ENCODE measurements around the gene FUT8. TPM values are rescaled to one million over a fixed set of nuclear protein-coding genes. Genes with fewer than 3 reads are reported as not detected.

Gene FUT8
- total RNA-seq, 1 experiment from 2014 or later = 42.3 TPM

GRCh38 chr14:65550779-65551643, 138.5 kb downstream of the FUT8 start:
- H3K79me2 ChIP-seq (ENCODE audit: insufficient read depth, low read length) = no peaks in the 10 kb centered on the region
- no peaks in the 10 kb centered on the region for H3K27me3 ChIP-seq (ENCODE audit: insufficient read depth, low read length)
- H3K4me1 ChIP-seq (ENCODE audit: control insufficient read depth in 1 of 2, insufficient read depth in 2 of 2, low read length in 2 of 2) = no peaks in the 10 kb centered on the region
- H3K27ac ChIP-seq (ENCODE audit: low read depth, low read length) = no peak overlapping the region
- no peak overlapping the region for H3K4me3 ChIP-seq (replicated peaks in 1 of 2; ENCODE audit: low read depth in 1 of 2, low read length in 2 of 2)
- H3K9me2 ChIP-seq (ENCODE audit: insufficient read depth) = no peaks in the 10 kb centered on the region
- no peak overlapping the region for H2AFZ ChIP-seq (ENCODE audit: low read depth, low read length, poor library complexity, severe bottlenecking)
- no peak for DNase-seq (ENCODE audit: low read depth, low spot score)
- CTCF ChIA-PET = no interaction called here
- POLR2A ChIA-PET = no interaction called here
- intact Hi-C loops (cut with micrococcal nuclease) = no loop called here
- no peak for ATAC-seq
- RAD21 ChIA-PET (ENCODE audit: low non-redundant PET in 1 of 2, low total read pairs in 2 of 2, uncharacterized antibody in 2 of 2, unreplicated experiment in 2 of 2) = no interaction called here
- H3K9me3 ChIP-seq (ENCODE audit: control insufficient read depth in 1 of 2, insufficient read depth in 1 of 2, low read depth in 1 of 2, low read length in 2 of 2) = no peaks in the 10 kb centered on the region
- H3K36me3 ChIP-seq (ENCODE audit: control insufficient read depth in 1 of 2, insufficient read depth in 2 of 2, low read length in 2 of 2) = no peaks in the 10 kb centered on the region
- TF ChIP-seq POLR2AphosphoS5 (IDR thresholded peaks at IDR 0.05; ENCODE audit: low read depth, low read length) (no peak), RAD21 (IDR thresholded peaks at IDR 0.05; ENCODE audit: low read depth) (no peak), ZFX (IDR thresholded peaks at IDR 0.05) (no peak), JUND (IDR thresholded peaks at IDR 0.05) (no peak), ATF3 (IDR thresholded peaks at IDR 0.05) (no peak), ZBTB33 (IDR thresholded peaks at IDR 0.05; ENCODE audit: extremely low read depth, insufficient replicate concordance, low read length) (no peak), TCF7L2 (IDR thresholded peaks at IDR 0.05; ENCODE audit: borderline replicate concordance, extremely low read depth, insufficient read depth, insufficient read length) (no peak), CEBPB (IDR thresholded peaks at IDR 0.05; ENCODE audit: low read depth) (no peak), SRF (IDR thresholded peaks at IDR 0.05; ENCODE audit: low read depth) (no peak), YY1 (IDR thresholded peaks at IDR 0.05; ENCODE audit: extremely low read depth, insufficient replicate concordance, low read depth, low read length) (no peak), FOSL1 (IDR thresholded peaks at IDR 0.05; ENCODE audit: low read depth) (no peak), EZH2 (IDR thresholded peaks at IDR 0.05) (no peak), SIN3A (IDR thresholded peaks at IDR 0.05; ENCODE audit: low read depth) (no peak), EGR1 (IDR thresholded peaks at IDR 0.05; ENCODE audit: low read depth) (no peak), CTCF (IDR thresholded peaks at IDR 0.05 in 2 of 3, conservative IDR thresholded peaks at IDR 0.05 in 1 of 3; ENCODE audit: borderline replicate concordance in 1 of 3, insufficient read depth in 1 of 3, low read depth in 2 of 3, low read length in 2 of 3) (no peak), SP1 (IDR thresholded peaks at IDR 0.05; ENCODE audit: low read depth) (no peak), POLR2A (IDR thresholded peaks at IDR 0.05; ENCODE audit: borderline replicate concordance, extremely low read depth, insufficient read depth, insufficient read length) (no peak)
- no peaks in the 10 kb centered on the region for H4K20me1 ChIP-seq (ENCODE audit: insufficient read depth)
- BruUV-seq (replicated peaks) = no TSS peak
- H3K4me2 ChIP-seq (ENCODE audit: low read length) = no peak overlapping the region
- no peak overlapping the region for H3K9ac ChIP-seq (ENCODE audit: low read length)

Measured in HCT116 (cell line).